Hematopoietic multipotent progenitor cell treated with erythropoietin and hydrocortisone succinate and interleukin-3 and kit ligand, for 4 days (in vitro differentiated cells): ENCODE measurements around the gene OGFRL1.
A peak's percentile ranks its signal among the peaks of the same experiment; 100 is the strongest.

Experiments used
- DNase-seq: peaks from one replicate; pipeline ENCODE4 v3.0.0-alpha.2; 2015

OGFRL1 gene

GRCh38 chr6:71287038-71287437 is 1.6 kb upstream of the OGFRL1 start:
- DNase-seq, result peak; percentile 71

GRCh38 chr6:71287926-71288227 is 734 bp upstream of the OGFRL1 start:
- DNase-seq, result no peak

- peak; percentile 70 for DNase-seq
Measured at GRCh38 chr6:71289039-71289801, 609 bp downstream of the OGFRL1 start.

- no peak for DNase-seq
Measured at GRCh38 chr6:71289802-71290175, 1.2 kb downstream of the OGFRL1 start.

GRCh38 chr6:71290611-71291010 is 2.0 kb downstream of the OGFRL1 start:
- DNase-seq, result no peak

- DNase-seq, result no peak
Measured at GRCh38 chr6:71292001-71292400, 3.4 kb downstream of the OGFRL1 start.

GRCh38 chr6:71294121-71294523 is 5.5 kb downstream of the OGFRL1 start:
- no peak for DNase-seq

GRCh38 chr6:71298459-71298858 is 9.8 kb downstream of the OGFRL1 start:
- no peak for DNase-seq

- DNase-seq, result no peak
Measured at GRCh38 chr6:71299541-71300470, 11.2 kb downstream of the OGFRL1 start.

- no peak for DNase-seq
Measured at GRCh38 chr6:71300561-71301168, 12.1 kb downstream of the OGFRL1 start.

- DNase-seq, result no peak
Measured at GRCh38 chr6:71301546-71301945, 12.9 kb downstream of the OGFRL1 start.

- no peak for DNase-seq
Measured at GRCh38 chr6:71309656-71310055, 21.0 kb downstream of the OGFRL1 start.

- no peak for DNase-seq
Measured at GRCh38 chr6:71310261-71310660, 21.6 kb downstream of the OGFRL1 start.

- DNase-seq, result no peak
Measured at GRCh38 chr6:71312089-71312488, 23.5 kb downstream of the OGFRL1 start.

GRCh38 chr6:71317441-71317840 is 28.8 kb downstream of the OGFRL1 start:
- no peak for DNase-seq

- no peak for DNase-seq
Measured at GRCh38 chr6:71320041-71320440, 31.4 kb downstream of the OGFRL1 start.

GRCh38 chr6:71321314-71321713 is 32.7 kb downstream of the OGFRL1 start:
- no peak for DNase-seq

GRCh38 chr6:71324194-71324785 is 35.7 kb downstream of the OGFRL1 start:
- peak; percentile 4 for DNase-seq

GRCh38 chr6:71326611-71327010 is 38.0 kb downstream of the OGFRL1 start:
- DNase-seq, result no peak

GRCh38 chr6:71330501-71330900 is 41.9 kb downstream of the OGFRL1 start:
- no peak for DNase-seq

- no peak for DNase-seq
Measured at GRCh38 chr6:71332012-71332411, 43.4 kb downstream of the OGFRL1 start.

- DNase-seq, result no peak
Measured at GRCh38 chr6:71333050-71333449, 44.4 kb downstream of the OGFRL1 start.

- no peak for DNase-seq
Measured at GRCh38 chr6:71333697-71334096, 45.1 kb downstream of the OGFRL1 start.
